ENCODE results near the gene FUT7. TPM values are rescaled to one million over a fixed set of nuclear protein-coding genes. Genes with fewer than 3 reads are reported as not detected.

Gene FUT7
- total and polyA plus RNA-seq, 2 of the 13 experiments (the other 11 are each of a cell fraction or from before 2014, with no cell fraction given): 0.05 TPM; not detected in 1

- TF ChIP-seq AHDC1 (CRISPR knock-in tag; IDR thresholded peaks at IDR 0.05; ENCODE audit: borderline replicate concordance) (no peak; the same call in 1 of the 2 replicates), JARID2 (CRISPR knock-in tag; IDR thresholded peaks at IDR 0.05; ENCODE audit: insufficient replicate concordance) (no peak), FOXK2 (IDR thresholded peaks at IDR 0.05) (no peak), HIC2 (CRISPR knock-in tag; IDR thresholded peaks at IDR 0.05; ENCODE audit: low read depth) (no peak), SOX6 (IDR thresholded peaks at IDR 0.05) (no peak), SOX6 (CRISPR knock-in tag; IDR thresholded peaks at IDR 0.05) (peak; percentile 42), ZNF746 (CRISPR knock-in tag; IDR thresholded peaks at IDR 0.05) (0 out of 2 replicates have a peak, but pooled peaks have one; percentile 18), JDP2 (CRISPR knock-in tag; IDR thresholded peaks at IDR 0.05; ENCODE audit: borderline replicate concordance) (no peak), AKAP8 (CRISPR knock-in tag; IDR thresholded peaks at IDR 0.05) (no peak), ZBTB7B (CRISPR knock-in tag; IDR thresholded peaks at IDR 0.05) (peak; percentile 73), GABPB1 (CRISPR knock-in tag; IDR thresholded peaks at IDR 0.05) (no peak; the same call in 1 of the 2 replicates), ZBTB3 (CRISPR knock-in tag; IDR thresholded peaks at IDR 0.05; ENCODE audit: borderline replicate concordance, low read depth) (no peak), ZNF180 (CRISPR knock-in tag; IDR thresholded peaks at IDR 0.05; ENCODE audit: borderline replicate concordance, low read depth) (no peak), SMAD9 (CRISPR knock-in tag; IDR thresholded peaks at IDR 0.05) (no peak), MAZ (IDR thresholded peaks at IDR 0.05; ENCODE audit: borderline replicate concordance, low read depth, low read length) (no peak), MAZ (CRISPR knock-in tag; IDR thresholded peaks at IDR 0.05; ENCODE audit: low read depth) (0 out of 2 replicates have a peak, but pooled peaks have one; percentile 4), MATR3 (CRISPR knock-in tag; IDR thresholded peaks at IDR 0.05) (no peak), HNRNPL (IDR thresholded peaks at IDR 0.05; ENCODE audit: low read depth, low read length) (0 out of 2 replicates have a peak, but pooled peaks have one; percentile 23), MEIS1 (CRISPR knock-in tag; IDR thresholded peaks at IDR 0.05; ENCODE audit: borderline replicate concordance) (no peak), IRF1 (CRISPR knock-in tag; IDR thresholded peaks at IDR 0.05; ENCODE audit: low read depth) (no peak), HDAC1 (CRISPR knock-in tag; IDR thresholded peaks at IDR 0.05) (peak; percentile 11; the same call in 1 of the 2 replicates)
Measured at GRCh38 chr9:137029058-137029936, 2.6 kb downstream of the FUT7 start (continued).
